SK-N-MC (cell line): ENCODE data around the gene RUVBL2.
A peak's percentile ranks its signal among the peaks of the same experiment; 100 is the strongest.

Experiments used
- EZH2 ChIP-seq: fragments of 200-600 bp; sonication (generic); IDR thresholded peaks from one replicate; pipeline ENCODE4 v1.6.1; 2017; ENCODE audit warnings: antibody characterized with exemption
- FOXP2 ChIP-seq: optimal IDR thresholded peaks from 2 replicates; pipeline ENCODE3; 2011; ENCODE audit warnings: mild to moderate bottlenecking, moderate library complexity; ENCODE audit not compliant: insufficient read depth; ENCODE audit errors: extremely low read length, control extremely low read depth
- POLR2AphosphoS5 ChIP-seq: IDR thresholded peaks from 2 replicates; pipeline ENCODE4 v1.6.1; 2012; ENCODE audit warnings: mild to moderate bottlenecking, low read depth, low read length, borderline replicate concordance

- TF ChIP-seq FOXP2, result no peak
- TF ChIP-seq POLR2AphosphoS5, result peak; percentile 67
- TF ChIP-seq EZH2, result no peak
Measured at GRCh38 chr19:48963371-48964204, 30.1 kb upstream of the RUVBL2 start.
